Umbilical cord (tissue), 2 donors: ENCODE measurements around the gene METTL26. TPM values are rescaled to one million over a fixed set of nuclear protein-coding genes. Genes with fewer than 3 reads are reported as not detected.

Experiments
- DNase-seq: peaks from one replicate; pipeline ENCODE4 v3.0.0-alpha.2; 2015; ENCODE audit warnings: low spot score
- total RNA-seq: library from RNA; depleted of rRNA; stranded (reverse); fragments of >200 nt; gene quantifications from one replicate; pipeline ENCODE4 v1.2.3, GENCODE V29; 2014; ENCODE audit warnings: low replicate concordance; ENCODE audit not compliant: insufficient read depth

Gene METTL26
- total RNA-seq, 1 donor from 2014 or later, result 48.6 TPM

GRCh38 chr16:638034-638543 lies 2.0 kb upstream of the METTL26 start:
- DNase-seq, result no peak

DNA sequence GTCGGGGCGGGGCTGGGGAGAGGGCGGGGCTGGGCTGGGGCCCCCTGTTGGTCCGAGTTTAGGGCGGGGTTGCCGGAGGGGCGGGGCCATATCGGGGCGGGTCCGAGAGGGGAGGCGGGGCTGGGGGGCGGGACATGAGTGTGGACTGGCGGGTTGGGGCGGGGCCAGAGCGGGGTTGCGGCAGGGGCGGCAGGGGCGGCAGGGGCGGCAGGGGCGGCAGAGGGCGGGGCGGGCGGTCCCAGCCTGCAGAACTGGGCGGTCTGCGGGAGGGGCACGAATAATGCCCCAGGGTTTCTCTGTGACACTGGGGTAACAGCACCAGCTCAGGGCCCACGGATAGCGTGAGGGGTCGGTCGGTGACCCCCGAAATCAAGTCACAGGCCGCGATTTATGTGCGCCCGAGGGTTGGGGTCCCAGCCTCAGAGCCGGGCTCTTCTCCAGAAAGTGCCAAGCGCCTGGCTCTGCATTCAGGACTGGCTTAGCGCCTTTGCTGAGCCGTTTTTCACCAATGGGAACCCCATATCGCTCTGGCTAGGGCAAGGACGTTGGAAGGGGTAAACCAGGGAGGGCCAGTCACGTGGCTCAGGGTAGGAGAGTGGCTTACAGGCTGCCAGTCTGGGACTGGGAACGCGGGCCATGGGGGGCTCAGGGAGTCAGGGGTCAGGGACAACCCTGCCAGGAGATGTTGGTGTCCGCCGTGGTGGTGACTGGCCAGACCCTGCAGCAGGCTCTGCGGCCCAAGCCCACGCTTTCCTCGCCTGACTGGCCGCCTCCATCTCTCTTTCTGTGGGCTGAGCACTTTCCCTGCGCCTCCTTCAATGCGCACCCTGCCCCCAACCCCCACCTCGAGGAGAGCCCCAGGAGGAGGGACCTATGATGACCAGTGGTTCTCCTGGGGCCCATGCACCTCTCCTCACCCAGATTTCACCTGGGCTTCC lies 1.2 kb upstream of the METTL26 start:
- peak; percentile 48 for DNase-seq

- no peak for DNase-seq
These were observed 416 bp downstream of the METTL26 start for GRCh38 chr16:635573-636205.

GRCh38 chr16:634996-635395 lies 1.1 kb downstream of the METTL26 start:
- DNase-seq, result no peak

DNA sequence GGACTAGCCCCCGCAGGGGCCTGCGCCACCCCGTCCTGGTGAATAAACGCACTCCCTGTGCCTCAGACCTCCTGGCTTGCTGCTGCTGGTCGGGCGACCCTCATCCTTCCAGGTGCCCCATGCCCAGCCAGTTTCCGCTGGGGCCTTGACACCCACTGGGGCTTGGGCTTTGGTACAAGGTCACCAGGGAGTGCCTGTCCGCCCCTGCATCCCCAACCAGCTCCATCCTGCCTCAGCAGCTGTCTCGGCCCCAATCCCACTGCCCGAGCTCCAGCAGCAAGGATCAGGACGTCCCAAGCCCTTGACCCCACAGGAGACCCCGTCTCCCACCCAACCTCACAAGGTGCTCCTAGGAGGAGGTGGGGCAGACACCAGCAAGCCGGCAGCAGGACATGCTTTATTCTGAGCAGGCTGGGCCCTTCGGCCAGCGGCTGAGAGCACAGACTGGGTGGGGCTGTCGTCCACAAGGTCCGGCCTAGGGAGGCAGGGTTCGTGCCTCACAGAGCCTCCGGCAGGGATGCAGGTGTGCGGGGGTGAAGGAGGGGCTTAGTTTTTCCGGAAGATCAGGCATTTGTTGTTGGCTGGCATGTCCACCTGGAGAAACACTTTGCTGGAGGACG lies 1.9 kb downstream of the METTL26 start:
- DNase-seq, result no peak

- no peak for DNase-seq
These were observed 2.6 kb downstream of the METTL26 start for GRCh38 chr16:633336-634050.

DNA sequence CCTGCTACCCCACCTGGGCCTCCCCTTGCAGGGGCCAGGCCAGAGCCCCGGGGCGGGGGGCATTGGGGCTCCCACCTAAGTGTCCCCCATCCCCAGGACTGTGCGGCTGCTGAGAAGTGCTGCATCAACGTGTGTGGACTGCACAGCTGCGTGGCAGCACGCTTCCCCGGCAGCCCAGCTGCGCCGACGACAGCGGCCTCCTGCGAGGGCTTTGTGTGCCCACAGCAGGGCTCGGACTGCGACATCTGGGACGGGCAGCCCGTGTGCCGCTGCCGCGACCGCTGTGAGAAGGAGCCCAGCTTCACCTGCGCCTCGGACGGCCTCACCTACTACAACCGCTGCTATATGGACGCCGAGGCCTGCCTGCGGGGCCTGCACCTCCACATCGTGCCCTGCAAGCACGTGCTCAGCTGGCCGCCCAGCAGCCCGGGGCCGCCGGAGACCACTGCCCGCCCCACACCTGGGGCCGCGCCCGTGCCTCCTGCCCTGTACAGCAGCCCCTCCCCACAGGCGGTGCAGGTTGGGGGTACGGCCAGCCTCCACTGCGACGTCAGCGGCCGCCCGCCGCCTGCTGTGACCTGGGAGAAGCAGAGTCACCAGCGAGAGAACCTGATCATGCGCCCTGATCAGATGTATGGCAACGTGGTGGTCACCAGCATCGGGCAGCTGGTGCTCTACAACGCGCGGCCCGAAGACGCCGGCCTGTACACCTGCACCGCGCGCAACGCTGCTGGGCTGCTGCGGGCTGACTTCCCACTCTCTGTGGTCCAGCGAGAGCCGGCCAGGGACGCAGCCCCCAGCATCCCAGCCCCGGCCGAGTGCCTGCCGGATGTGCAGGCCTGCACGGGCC lies 3.4 kb downstream of the METTL26 start:
- DNase-seq, result no peak

DNA sequence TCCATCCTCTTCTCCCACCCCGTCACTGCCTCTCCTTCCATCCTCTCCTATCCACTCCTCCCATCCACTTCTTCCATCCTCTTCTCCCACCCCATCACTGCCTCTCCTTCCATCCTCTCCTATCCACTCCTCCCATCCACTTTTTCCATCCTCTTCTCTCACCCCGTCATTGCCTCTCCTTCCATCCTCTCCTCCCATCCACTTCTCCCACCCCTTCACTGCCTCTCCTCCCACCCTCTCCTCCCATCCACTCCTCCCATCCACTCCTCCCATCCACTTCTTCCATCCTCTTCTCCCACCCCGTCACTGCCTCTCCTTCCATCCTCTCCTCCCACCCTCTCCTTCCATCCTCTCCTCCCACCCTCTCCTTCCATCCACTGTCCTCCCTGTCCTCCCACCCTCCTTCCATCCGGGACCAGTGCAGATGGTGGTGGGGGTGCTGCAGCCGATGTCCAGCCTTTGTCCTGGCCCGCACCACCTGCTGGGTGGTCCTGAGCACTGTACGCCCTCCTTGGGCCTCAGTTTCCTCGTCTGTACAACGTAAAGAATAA lies 4.2 kb downstream of the METTL26 start:
- no peak for DNase-seq

GRCh38 chr16:630815-631405 lies 5.2 kb downstream of the METTL26 start, which contains the start of gene WFIKKN1:
Gene WFIKKN1, plus strand, starts transcription at chr16:630985. Its CDS starts 269 bp downstream, at chr16:631254.
- DNase-seq, result no peak

DNA sequence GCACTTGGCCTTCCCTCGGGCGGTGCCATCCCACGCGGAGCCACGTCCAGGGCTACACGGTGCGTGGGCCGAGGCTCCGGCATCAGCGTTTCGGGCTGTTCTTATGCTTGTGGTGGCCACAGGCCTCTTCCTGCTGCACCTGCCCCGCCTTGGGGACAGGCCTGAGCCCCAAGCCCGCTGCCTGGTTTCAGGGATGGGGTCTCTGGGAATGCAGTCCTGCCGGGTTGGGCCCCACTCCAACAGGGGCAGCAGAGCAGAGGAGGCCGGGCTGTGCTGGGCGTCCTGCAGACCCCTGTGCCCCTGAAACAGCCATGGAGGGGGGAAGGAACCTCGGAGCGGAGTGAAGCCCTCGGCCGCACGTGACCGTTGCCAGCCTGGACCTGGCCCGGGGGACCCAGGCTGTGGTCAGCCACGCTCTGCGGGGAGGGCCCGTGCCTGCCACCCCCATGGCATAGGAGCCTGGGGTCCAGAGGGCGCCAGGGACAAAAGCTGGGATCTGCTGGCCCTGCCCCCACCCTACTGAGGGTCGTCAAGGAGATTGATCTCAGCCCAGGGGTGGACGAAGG lies 5.8 kb downstream of the METTL26 start:
- DNase-seq, result no peak

DNA sequence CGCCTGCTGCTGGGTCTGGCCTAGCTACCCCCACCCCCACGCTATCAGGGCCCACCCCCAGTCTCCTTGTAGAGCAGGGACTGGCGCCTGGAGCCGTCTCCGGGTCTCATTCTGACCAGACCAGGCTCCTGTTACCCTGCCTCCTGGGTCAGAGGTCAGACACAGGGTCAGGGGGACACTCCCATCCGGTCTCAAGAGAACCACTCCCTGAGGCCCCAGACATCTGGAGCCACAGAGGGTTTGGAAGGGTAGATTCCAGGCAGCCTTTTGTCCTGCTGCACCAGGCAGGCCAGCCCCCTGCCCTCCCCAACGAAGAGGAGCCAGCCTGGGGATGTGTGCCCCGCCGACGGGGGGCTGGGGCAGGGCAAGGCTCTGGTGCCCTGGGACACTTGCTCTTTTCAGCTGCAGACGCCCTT lies 6.3 kb downstream of the METTL26 start:
- no peak for DNase-seq

DNA sequence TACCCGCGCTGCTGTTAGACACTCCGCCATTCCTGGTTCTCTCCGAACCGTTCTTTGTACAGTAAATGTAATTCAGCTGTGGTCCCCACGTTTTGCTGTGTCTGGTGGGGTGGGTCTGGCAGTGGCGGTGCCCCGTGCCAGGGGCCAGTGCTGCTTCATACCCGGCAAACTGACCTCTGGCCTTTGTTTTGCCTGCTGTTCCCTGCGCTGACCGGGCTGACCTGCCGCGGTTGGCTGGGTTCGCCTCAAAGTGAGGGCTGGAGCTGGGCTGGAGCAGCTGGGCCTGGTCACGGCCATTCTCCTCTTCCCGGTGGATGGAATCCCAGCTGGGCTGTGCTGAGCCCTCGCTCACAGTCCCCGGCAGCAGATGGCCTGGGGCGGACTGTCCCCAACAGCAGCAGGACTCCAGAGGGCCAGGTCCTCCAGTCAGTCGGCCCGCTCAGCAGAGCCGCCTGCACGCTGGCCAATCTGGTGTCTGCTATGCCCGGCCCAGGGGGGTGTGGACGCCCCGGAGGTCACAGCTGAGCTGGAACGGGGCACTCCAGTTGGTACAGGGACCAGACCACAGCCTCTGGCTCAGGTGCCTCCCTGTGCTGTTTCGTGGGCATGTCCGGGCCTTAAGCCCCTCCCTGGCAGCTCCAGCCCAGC lies 6.8 kb downstream of the METTL26 start:
- DNase-seq, result no peak

DNA sequence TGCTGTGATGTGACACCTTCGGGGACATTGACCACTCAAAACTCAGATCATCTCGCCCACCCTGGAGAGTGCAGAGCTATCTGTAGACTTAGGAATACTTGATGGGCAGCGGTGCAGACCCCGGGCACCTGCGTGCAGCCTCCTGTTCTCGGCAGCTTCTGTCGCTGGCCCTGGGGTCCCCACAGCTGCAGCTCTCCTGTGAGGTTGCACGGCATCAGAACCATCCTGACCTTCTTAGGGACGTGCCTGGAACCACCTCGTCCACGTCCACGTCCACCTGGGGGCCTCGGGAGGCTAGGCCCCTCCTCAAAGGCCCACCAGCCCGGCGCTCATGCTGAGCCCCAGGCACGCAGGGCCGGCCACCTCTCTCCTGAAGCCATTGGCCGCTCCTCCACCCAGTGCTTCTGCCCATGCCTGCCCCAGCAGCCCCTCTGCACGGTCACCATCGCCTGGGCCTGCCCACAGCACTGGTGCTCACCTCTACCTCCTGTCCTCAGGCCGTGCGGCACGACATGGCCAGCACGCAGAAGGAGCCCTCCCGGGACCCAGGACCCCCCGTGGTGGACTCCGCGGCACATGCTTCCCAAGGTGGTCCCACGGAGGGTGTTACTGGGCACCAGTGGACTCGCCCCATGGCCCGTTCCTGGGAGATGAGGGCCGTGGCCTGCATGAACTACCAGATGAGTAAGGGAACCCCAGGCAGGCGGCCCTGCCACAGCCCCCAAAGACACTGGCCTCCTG lies 7.6 kb downstream of the METTL26 start:
- no peak for DNase-seq

GRCh38 chr16:627454-628239 lies 8.5 kb downstream of the METTL26 start:
- no peak for DNase-seq

DNA sequence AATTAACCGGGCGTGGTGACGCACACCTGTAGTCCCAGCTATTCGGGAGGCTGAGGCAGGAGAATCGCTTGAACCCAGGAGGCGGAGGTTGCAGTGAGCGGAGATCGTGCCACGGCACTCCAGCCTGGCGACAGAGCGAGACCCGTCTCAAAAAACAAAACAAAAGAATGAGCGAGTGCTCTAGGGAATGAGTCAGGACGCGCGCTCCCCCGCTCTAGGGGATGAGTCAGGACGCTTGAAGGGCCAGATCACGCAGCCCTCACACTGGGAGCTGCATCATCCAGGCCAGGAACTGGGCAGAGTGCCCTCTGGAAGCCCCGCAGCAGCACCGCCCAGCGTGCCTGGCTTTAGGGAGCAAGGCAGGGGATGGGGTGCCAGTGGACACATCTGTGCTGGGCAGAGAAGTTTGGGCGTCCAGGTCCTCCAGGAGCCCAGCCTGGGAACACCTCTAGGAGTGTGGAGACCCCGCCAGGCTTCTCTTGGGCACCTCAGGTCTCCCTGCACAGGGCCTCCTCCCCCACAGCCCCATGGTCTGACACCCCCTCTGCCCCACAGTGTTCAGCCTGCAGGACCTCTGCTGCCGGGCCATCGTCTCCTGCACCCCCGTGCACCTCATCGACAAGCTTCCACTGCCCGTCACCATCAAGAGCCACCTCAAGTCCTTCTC lies 9.2 kb downstream of the METTL26 start:
- DNase-seq, result no peak

- no peak for DNase-seq
These were observed 9.9 kb downstream of the METTL26 start for GRCh38 chr16:625977-626765.
